ENCODE results near the gene RAB27A.

DNA sequence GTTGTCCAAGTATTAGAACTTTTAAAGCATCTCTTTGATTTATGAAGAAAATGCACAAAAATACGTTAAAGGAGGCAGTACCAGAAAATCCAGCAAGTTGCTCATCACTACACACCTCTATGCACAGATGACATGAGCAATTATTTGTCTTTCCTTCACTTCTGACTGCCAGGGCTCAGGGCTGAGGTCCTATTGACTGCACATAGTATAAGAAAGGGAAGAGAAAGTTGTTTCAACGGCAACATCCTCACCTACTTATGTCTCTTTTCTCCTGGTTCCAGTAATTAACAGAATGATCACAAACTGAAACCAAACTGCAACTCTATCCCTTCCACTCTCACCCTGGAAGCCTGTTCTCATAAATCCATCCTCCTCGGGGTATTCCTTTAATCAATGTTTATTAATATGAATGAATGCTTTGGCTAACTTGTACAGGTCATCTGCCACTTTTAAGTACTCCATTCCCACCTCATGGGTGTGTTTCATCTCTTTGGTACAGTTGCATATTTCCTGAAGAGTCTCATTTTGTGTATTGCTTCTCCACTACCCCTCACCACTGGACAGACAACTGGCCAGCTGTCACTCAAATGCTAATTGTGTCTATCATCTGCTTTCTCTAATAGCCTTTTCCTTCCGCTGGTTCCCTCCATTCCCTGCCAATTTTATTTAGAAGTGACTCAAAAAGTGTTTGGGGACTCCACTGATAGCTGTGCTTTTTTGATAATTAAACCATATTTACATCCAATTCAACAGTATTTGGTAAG, 34.5 kb downstream of the RAB27A start:
- no peak for TF ChIP-seq CTCF (IDR thresholded peaks at IDR 0.05; ENCODE audit: low read depth, low read length)
- no peak for TF ChIP-seq MAX (IDR thresholded peaks at IDR 0.05; ENCODE audit: low read depth, low read length)
- no peak for TF ChIP-seq POLR2A (IDR thresholded peaks at IDR 0.05; ENCODE audit: extremely low read depth, insufficient read length)
